Keratinocyte (primary cell): Measurements from ENCODE around the gene EIF3L. TPM values are rescaled to one million over a fixed set of nuclear protein-coding genes. Genes with fewer than 3 reads are reported as not detected.
A peak's percentile ranks its signal among the peaks of the same experiment; 100 is the strongest.

ENCODE experiments used
- DNase-seq: peaks from one replicate; pipeline ENCODE4 v3.0.0-alpha.2; 2011; ENCODE audit warnings: low read depth, missing footprints, low spot score
- FAIRE-seq: peaks from 2 replicates; lab custom pipeline; 2011; peaks lifted over from hg19 to GRCh38; lab: Jason Lieb, UNC
- H2AFZ ChIP-seq: 2 replicates; pipeline ENCODE4 v1.6.0; 2012; ENCODE audit warnings: low read length, control low read depth, inconsistent platforms; ENCODE audit not compliant: control insufficient read depth
- H3K27ac ChIP-seq: 2 replicates; pipeline ENCODE4 v1.5.1; 2011; ENCODE audit warnings: low read length; ENCODE audit not compliant: control insufficient read depth, insufficient read depth
- H3K27me3 ChIP-seq: 3 replicates; pipeline ENCODE4 v1.6.0; 2011; ENCODE audit warnings: low read length; ENCODE audit not compliant: control insufficient read depth, insufficient read depth; ENCODE audit errors: extremely low read depth
- H3K36me3 ChIP-seq, 2 experiments: 2 replicates in 1 of 2; 3 replicates in 1 of 2; pipeline ENCODE4 v1.5.1; 2011; ENCODE audit warnings: low read length in 2 of 2, mild to moderate bottlenecking in 1 of 2; ENCODE audit not compliant: control insufficient read depth in 2 of 2, insufficient read depth in 2 of 2; ENCODE audit errors: extremely low read depth in 1 of 2
- H3K4me1 ChIP-seq: 3 replicates; pipeline ENCODE4 v1.5.1; 2011; ENCODE audit warnings: low read length; ENCODE audit not compliant: control insufficient read depth, insufficient read depth; ENCODE audit errors: extremely low read depth
- H3K4me2 ChIP-seq: 3 replicates; pipeline ENCODE4 v1.6.0; 2011; ENCODE audit warnings: low read depth, low read length; ENCODE audit not compliant: control insufficient read depth, insufficient read depth; ENCODE audit errors: extremely low read depth
- H3K4me3 ChIP-seq, 3 experiments: fragments of 200-600 bp in 1 of 3; sonication (generic) in 1 of 3; 2 replicates in 2 of 3; 3 replicates in 1 of 3; pipeline ENCODE4 v1.5.1; 2011 to 2016; ENCODE audit warnings: low read length in 3 of 3, mild to moderate bottlenecking in 3 of 3, control low read depth in 2 of 3, inconsistent platforms in 1 of 3, low read depth in 1 of 3, mixed read lengths in 1 of 3, mixed run types in 1 of 3, moderate library complexity in 1 of 3; ENCODE audit not compliant: control insufficient read depth in 2 of 3, insufficient read depth in 2 of 3; ENCODE audit errors: extremely low read depth in 1 of 3
- H3K79me2 ChIP-seq: 2 replicates; pipeline ENCODE4 v1.6.0; 2012; ENCODE audit warnings: low read length; ENCODE audit not compliant: control insufficient read depth, insufficient read depth
- H3K9ac ChIP-seq: 3 replicates; pipeline ENCODE4 v1.6.0; 2011; ENCODE audit warnings: low read length; ENCODE audit not compliant: control insufficient read depth, insufficient read depth; ENCODE audit errors: extremely low read depth
- H3K9me1 ChIP-seq: 3 replicates; pipeline ENCODE4 v1.6.0; 2011; ENCODE audit warnings: low read length; ENCODE audit not compliant: control insufficient read depth, insufficient read depth; ENCODE audit errors: extremely low read depth
- H3K9me3 ChIP-seq: 2 replicates; pipeline ENCODE4 v1.5.1; 2012; ENCODE audit warnings: low read depth, low read length; ENCODE audit not compliant: control insufficient read depth
- H4K20me1 ChIP-seq: 3 replicates; pipeline ENCODE4 v1.6.0; 2011; ENCODE audit warnings: low read length; ENCODE audit not compliant: control insufficient read depth, insufficient read depth; ENCODE audit errors: extremely low read depth
- EZH2 ChIP-seq: IDR thresholded peaks from one replicate; pipeline ENCODE4 v1.6.1; 2012; ENCODE audit warnings: inconsistent platforms, mild to moderate bottlenecking, low read length, moderate library complexity
- dilution Hi-C: fragments of 300-500 bp; cut with MboI; formaldehyde crosslinking; loops from one replicate; pipeline ENCODE4 v1.7.0; 2020; ENCODE audit warnings: low sequenced_read_pairs; ENCODE audit not compliant: extremely low pct_ligation_motif_present
- polyA plus RNA-seq, 5 experiments: library from polyadenylated mRNA; depleted of rRNA in 3 of 5; stranded (reverse) in 3 of 5; stranded (forward) in 1 of 5; unstranded in 1 of 5; fragments of >200 nt; gene quantifications; 1 replicate in 1 of 5; 2 replicates in 3 of 5; 3 replicates in 1 of 5; pipeline versions ENCODE4 v1.2.1 to v1.2.3, GENCODE V29; 2011 to 2012; ENCODE audit warnings: missing spikeins in 2 of 5, low read depth in 1 of 5, low replicate concordance in 1 of 5
- TF ChIP-seq, protein P1 (sequence below), 3 experiments: IDR thresholded peaks in 1 of 3; conservative IDR thresholded peaks in 1 of 3; optimal IDR thresholded peaks in 1 of 3; 2 replicates in 2 of 3; 3 replicates in 1 of 3; pipeline versions ENCODE3 to v1.5.1; 2011; ENCODE audit warnings: low read length in 3 of 3, mild to moderate bottlenecking in 3 of 3, moderate library complexity in 2 of 3, control low read depth in 1 of 3, inconsistent platforms in 1 of 3; ENCODE audit not compliant: insufficient read depth in 2 of 3; ENCODE audit errors: extremely low read depth in 1 of 3

Gene EIF3L
- polyA plus RNA-seq, 1 donor (not counting 4 experiments of a cell fraction or from before 2014, with no cell fraction given): 639 TPM

DNA sequence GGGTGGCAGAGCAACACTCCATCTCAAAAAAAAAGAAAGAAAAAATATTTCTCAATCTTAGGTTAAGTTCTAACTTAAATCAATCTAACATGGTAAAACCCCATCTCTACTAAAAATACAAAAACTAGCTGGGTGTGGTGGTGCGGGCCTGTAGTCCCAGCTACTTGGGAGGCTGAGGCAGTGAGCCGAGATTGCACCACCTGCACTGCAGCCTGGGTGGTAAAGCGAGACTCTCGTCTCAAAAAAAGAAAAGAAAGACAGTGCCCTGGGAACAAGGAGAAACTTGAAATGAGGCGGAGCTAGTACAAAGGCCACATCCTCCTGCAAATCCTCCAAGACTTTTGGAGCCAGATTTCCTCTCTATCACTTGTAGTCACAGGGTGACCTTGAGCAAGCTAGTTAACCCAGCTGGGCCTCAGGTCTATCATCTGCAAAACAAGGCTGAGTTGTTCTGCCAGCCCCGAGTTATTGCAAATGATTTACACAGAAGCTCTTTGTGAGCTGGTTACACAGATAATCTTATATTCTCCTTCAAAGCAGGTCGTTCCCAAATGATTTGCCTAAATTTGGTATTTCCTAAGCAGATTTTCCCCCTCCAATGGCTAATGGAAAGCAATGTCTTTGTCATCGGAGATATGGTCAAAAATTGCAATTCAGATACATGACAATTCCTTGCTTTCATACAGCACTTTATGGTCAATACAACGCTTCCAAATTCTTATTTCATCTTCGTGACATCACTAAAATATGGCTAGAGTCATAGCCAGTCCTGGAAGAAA lies 7.0 kb upstream of the EIF3L start:
- peaks cover 2% of the 10 kb centered on the region for H3K9me1 ChIP-seq
- H4K20me1 ChIP-seq: no peaks in the 10 kb centered on the region
- no peak overlapping the region for H3K4me3 ChIP-seq
- H3K27ac ChIP-seq: no peak overlapping the region
- peaks cover 6 to 15% of the 10 kb centered on the region in 2 experiments for H3K36me3 ChIP-seq
- peak overlapping the region; percentile 89 for H3K4me2 ChIP-seq
- H3K27me3 ChIP-seq: no peaks in the 10 kb centered on the region
- DNase-seq (no peak), FAIRE-seq (no peak)
- no peak overlapping the region for H2AFZ ChIP-seq
- TF ChIP-seq, protein P1, sequence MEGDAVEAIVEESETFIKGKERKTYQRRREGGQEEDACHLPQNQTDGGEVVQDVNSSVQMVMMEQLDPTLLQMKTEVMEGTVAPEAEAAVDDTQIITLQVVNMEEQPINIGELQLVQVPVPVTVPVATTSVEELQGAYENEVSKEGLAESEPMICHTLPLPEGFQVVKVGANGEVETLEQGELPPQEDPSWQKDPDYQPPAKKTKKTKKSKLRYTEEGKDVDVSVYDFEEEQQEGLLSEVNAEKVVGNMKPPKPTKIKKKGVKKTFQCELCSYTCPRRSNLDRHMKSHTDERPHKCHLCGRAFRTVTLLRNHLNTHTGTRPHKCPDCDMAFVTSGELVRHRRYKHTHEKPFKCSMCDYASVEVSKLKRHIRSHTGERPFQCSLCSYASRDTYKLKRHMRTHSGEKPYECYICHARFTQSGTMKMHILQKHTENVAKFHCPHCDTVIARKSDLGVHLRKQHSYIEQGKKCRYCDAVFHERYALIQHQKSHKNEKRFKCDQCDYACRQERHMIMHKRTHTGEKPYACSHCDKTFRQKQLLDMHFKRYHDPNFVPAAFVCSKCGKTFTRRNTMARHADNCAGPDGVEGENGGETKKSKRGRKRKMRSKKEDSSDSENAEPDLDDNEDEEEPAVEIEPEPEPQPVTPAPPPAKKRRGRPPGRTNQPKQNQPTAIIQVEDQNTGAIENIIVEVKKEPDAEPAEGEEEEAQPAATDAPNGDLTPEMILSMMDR (optimal IDR thresholded peaks at IDR 0.05 in 1 of 3, IDR thresholded peaks at IDR 0.05 in 1 of 3, conservative IDR thresholded peaks at IDR 0.05 in 1 of 3; ENCODE audit: extremely low read depth in 1 of 3, insufficient read depth in 2 of 3, low read length in 3 of 3): no peak
- no peak for TF ChIP-seq EZH2
- H3K9ac ChIP-seq: no peak overlapping the region
- peaks cover 24% of the 10 kb centered on the region for H3K79me2 ChIP-seq
- H3K9me3 ChIP-seq: no peaks in the 10 kb centered on the region
- peaks cover 6% of the 10 kb centered on the region for H3K4me1 ChIP-seq
- dilution Hi-C loops: no loop called here

DNA sequence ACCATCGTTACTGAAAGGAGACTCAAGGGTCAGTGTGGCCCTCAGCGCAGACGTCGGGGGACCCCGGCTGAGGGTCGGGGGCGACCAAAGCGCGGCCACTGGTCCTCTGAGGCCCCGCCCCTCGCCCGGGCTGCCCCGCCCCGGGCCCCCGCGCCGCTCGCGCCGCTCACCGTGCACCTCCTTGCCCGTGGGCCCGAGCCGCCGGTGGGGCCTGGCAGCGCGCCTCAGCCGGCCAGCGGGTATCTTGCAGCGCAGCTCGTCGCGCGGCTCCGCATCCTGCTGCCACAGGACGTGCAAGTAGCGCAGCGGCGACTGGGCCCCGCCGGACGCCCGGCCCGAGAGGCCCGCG lies 5.5 kb upstream of the EIF3L start:
- DNase-seq: no peak
- no peaks in the 10 kb centered on the region for H3K9me3 ChIP-seq
- H3K4me1 ChIP-seq: peaks cover 12% of the 10 kb centered on the region
- TF ChIP-seq, protein P1 (optimal IDR thresholded peaks at IDR 0.05 in 1 of 3, IDR thresholded peaks at IDR 0.05 in 1 of 3, conservative IDR thresholded peaks at IDR 0.05 in 1 of 3; ENCODE audit: extremely low read depth in 1 of 3, insufficient read depth in 2 of 3, low read length in 3 of 3): no peak
- no peak for TF ChIP-seq EZH2
- H4K20me1 ChIP-seq: no peaks in the 10 kb centered on the region
- dilution Hi-C loops: no loop called here
- H3K4me3 ChIP-seq: peak overlapping the region; percentile 61 to 85 (median 84)
- FAIRE-seq: no peak
- peaks cover 36% of the 10 kb centered on the region for H3K79me2 ChIP-seq
- peak overlapping the region; percentile 89 for H3K4me2 ChIP-seq
- peak overlapping the region; percentile 52 for H3K27ac ChIP-seq
- H3K9ac ChIP-seq: peak overlapping the region; percentile 75
- peak overlapping the region; percentile 80 for H2AFZ ChIP-seq
- H3K36me3 ChIP-seq: peaks cover 2 to 10% of the 10 kb centered on the region in 2 experiments
- H3K27me3 ChIP-seq: no peaks in the 10 kb centered on the region
- peaks cover 2% of the 10 kb centered on the region for H3K9me1 ChIP-seq
